Measurements from ENCODE around the gene TAPBP.

The TAPBP gene

DNA sequence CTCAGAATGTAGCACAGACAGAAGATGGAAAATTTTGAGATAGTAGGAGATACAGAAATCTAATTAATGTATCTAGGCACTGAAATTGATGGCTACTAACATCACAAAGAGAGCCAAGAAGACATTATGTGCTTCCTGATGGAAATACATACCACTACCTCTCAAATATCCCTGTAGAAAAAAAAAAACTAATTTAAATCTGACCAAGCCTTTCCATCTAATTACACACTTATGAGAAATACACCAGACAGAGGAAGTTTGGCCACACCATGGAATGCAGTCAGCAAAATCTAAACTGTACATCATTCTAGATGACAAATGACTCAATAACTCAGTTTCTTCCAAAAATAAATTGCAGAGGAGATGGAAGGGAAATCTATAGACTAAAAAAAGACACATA, 61.1 kb downstream of the TAPBP start:
- H3K4me1 ChIP-seq (ENCODE audit: control insufficient read depth, insufficient read depth, low read length), result peaks cover 15% of the 10 kb centered on the region
- no peak overlapping the region for H3K9ac ChIP-seq (ENCODE audit: low read length)
- no peak overlapping the region for H3K27ac ChIP-seq (ENCODE audit: low read depth, low read length)
- H3K9me3 ChIP-seq (ENCODE audit: control insufficient read depth, insufficient read depth, low read depth, low read length), result no peaks in the 10 kb centered on the region
- H3K27me3 ChIP-seq (ENCODE audit: control insufficient read depth, insufficient read depth, low read length), result peaks cover 8% of the 10 kb centered on the region
- H3K4me3 ChIP-seq (ENCODE audit: low read depth, low read length), result no peak overlapping the region
- H3K36me3 ChIP-seq (ENCODE audit: control insufficient read depth, insufficient read depth, low read length), result peaks cover 15% of the 10 kb centered on the region

DNA sequence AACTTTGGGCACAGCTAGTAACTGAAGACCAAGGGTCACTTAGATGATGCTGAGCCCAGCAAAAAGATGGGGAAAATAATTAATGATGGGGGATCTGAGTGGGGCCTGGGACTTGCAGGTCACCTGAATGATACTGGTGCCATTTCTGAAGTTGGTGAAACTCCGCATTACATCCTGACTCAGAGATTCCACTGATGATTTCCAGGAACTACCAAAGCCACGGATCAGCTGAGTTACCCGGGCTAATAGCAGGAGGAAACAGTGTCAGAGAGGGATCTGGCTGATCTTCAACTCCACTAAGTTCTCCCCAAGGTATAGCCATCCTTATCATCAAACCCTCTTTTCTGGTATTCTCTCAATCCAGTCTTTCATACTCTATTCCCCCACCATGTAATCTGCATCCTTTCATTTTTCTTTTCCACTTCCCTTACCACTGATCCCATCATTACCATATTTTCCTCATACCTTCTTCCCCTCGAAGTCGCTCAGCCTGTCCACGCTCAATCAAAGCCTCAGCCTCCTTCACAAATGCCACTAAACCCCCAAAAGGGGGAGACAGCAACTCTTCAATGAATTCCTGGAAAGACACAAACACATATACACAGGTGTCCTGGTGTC, 62.4 kb downstream of the TAPBP start:
- Histone ChIP-seq H3K4me3 (ENCODE audit: low read depth, low read length) (no peak overlapping the region), H3K36me3 (ENCODE audit: control insufficient read depth, insufficient read depth, low read length) (peaks cover 9% of the 10 kb centered on the region; the same call in 1 of the 2 replicates), H3K27ac (ENCODE audit: low read depth, low read length) (no peak overlapping the region), H3K4me1 (ENCODE audit: control insufficient read depth, insufficient read depth, low read length) (peaks cover 15% of the 10 kb centered on the region), H3K27me3 (ENCODE audit: control insufficient read depth, insufficient read depth, low read length) (peaks cover 18% of the 10 kb centered on the region), H3K9me3 (ENCODE audit: control insufficient read depth, insufficient read depth, low read depth, low read length) (no peaks in the 10 kb centered on the region), H3K9ac (ENCODE audit: low read length) (no peak overlapping the region)

DNA sequence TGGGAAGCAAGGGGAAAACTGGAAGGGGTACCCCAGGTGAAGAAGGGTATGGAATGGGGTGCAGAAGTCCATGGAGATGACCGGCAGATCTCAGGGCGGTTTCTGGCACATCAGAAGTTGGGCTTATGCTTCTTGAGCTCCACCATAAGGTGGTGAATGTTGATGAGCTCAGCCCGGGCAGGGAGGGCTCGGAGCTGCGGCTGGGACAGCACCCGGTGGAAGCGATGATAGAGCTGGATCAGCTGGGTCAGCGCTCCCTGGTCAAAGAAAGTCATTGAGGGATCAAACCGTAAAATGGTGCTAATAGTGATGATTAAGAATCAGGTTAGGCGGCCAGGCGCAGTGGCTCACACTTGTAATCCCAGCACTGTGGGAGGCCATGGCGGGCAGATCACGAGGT, 63.1 kb downstream of the TAPBP start:
- H3K9ac ChIP-seq (ENCODE audit: low read length), result no peak overlapping the region
- H3K4me1 ChIP-seq (ENCODE audit: control insufficient read depth, insufficient read depth, low read length), result peaks cover 15% of the 10 kb centered on the region
- H3K36me3 ChIP-seq (ENCODE audit: control insufficient read depth, insufficient read depth, low read length), result peaks cover 9% of the 10 kb centered on the region; the same call in 1 of the 2 replicates
- peaks cover 26% of the 10 kb centered on the region for H3K27me3 ChIP-seq (ENCODE audit: control insufficient read depth, insufficient read depth, low read length)
- H3K4me3 ChIP-seq (ENCODE audit: low read depth, low read length), result no peak overlapping the region
- no peaks in the 10 kb centered on the region for H3K9me3 ChIP-seq (ENCODE audit: control insufficient read depth, insufficient read depth, low read depth, low read length)
- H3K27ac ChIP-seq (ENCODE audit: low read depth, low read length), result no peak overlapping the region

GRCh38 chr6:33249732-33250630, 63.9 kb downstream of the TAPBP start:
- Histone ChIP-seq H3K9me3 (ENCODE audit: control insufficient read depth, insufficient read depth, low read depth, low read length) (no peaks in the 10 kb centered on the region), H3K27me3 (ENCODE audit: control insufficient read depth, insufficient read depth, low read length) (peaks cover 28% of the 10 kb centered on the region), H3K4me1 (ENCODE audit: control insufficient read depth, insufficient read depth, low read length) (peaks cover 15% of the 10 kb centered on the region), H3K27ac (ENCODE audit: low read depth, low read length) (no peak overlapping the region), H3K9ac (ENCODE audit: low read length) (peak overlapping the region; percentile 80), H3K36me3 (ENCODE audit: control insufficient read depth, insufficient read depth, low read length) (peaks cover 9% of the 10 kb centered on the region; the same call in 1 of the 2 replicates), H3K4me3 (ENCODE audit: low read depth, low read length) (peak overlapping the region; percentile 75)
